Lower leg skin (tissue), 3 donors: ENCODE measurements around the gene PPP1R27.

Source experiments
- CTCF ChIP-seq, 3 donors: fragments of 450-650 bp; IDR thresholded peaks; one replicate each; pipeline ENCODE4 v1.5.1; 2016; ENCODE audit warnings: antibody characterized with exemption in 3 of 3, mild to moderate bottlenecking in 3 of 3, moderate library complexity in 2 of 3
- POLR2A ChIP-seq, 2 donors: fragments of 450-650 bp; IDR thresholded peaks; one replicate each; pipeline ENCODE4 v1.6.1; 2016 to 2017; ENCODE audit warnings: antibody characterized with exemption in 2 of 2, mild to moderate bottlenecking in 1 of 2, moderate library complexity in 1 of 2

DNA sequence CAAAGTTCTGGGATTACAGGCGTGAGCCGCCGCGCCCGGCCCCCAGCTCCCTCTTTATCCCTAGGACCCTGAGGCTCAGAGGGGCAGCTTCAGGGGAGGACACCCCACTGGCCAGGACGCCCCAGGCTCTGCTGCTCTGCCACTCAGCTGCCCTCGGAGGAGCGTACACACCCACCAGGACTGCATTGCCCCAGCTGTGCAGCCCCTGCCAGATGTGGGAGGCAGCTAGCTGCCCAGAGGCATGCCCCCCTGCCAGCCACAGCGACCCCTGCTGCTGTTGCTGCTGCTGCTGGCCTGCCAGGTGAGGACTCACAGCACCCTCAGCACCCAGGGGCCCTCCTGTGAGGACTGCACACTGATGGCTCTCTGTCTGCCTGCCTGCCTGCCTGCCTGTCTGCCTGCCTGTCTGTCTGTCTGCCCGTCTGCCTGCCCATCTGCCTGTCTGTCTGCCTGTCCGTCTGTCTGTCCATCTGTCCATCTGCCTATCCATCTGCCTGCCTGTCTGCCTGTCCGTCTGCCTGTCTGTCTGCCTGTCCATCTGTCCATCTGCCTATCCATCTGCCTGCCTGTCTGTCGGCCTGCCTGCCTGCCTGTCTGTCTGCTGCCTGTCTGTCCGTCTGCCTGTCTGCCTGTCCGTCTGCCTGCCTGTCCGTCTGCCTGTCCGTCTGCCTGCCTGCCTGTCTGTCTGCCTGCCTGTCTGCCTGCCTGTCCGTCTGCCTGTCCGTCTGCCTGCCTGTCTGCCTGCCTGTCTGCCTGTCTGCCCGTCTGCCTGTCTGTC is 25.9 kb downstream of the PPP1R27 start:
- TF ChIP-seq CTCF (IDR thresholded peaks at IDR 0.05), result no peak
- no peak for TF ChIP-seq POLR2A (IDR thresholded peaks at IDR 0.05)
